OCI-LY3 (cell line): ENCODE data around the gene EVX1.

ENCODE experiments used
- EZH2phosphoT487 ChIP-seq: fragments of 200-600 bp; shearing (Covaris generic); IDR thresholded peaks from 2 replicates; pipeline ENCODE4 v1.6.1; 2018; ENCODE audit warnings: antibody characterized with exemption, mixed run types, low read depth
- TF ChIP-seq, protein P1 (sequence below): fragments of 200-600, 300-600 bp; sonication (generic); IDR thresholded peaks from 2 replicates; pipeline ENCODE4 v1.5.1; 2014; ENCODE audit warnings: antibody characterized with exemption, low read length, low read depth

DNA sequence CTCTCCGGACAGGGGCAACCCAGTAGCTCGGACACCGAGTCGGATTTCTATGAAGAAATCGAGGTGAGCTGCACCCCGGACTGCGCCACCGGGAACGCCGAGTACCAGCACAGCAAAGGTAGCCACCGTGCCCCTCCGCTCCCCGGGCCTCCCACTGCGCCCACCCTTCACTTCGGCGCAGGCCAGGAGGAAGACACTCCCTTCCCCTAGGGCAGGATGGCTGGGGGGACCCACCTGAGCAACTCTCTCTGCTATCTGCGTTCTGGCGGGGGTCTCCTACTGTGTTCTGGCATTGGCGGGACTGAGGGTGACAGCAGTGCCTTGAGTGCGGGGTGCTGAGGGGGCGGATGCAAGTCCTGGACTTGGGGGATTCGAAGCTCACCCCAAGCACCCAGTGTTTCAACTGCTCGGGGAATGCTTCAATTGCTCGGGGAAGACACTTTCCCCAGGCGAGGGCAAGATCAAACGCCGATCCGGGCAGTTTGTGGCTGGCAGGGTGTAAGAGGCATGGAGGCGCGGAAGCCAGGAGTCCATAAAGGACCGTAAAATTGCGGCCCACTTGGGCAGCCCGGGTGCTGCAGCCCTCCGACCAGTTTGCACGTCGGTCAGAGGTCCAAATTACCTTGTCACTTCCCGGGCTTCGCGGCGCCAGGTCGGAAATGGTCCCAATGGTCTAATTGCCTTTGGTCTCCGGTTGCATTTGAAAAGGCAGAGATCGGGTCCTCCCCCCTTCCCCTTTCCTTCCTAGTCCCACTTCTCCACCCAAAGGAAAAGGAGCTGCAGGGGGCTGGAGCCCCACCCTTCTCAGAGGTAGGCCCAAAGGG, 950 bp downstream of the EVX1 start:
- TF ChIP-seq, protein P1, sequence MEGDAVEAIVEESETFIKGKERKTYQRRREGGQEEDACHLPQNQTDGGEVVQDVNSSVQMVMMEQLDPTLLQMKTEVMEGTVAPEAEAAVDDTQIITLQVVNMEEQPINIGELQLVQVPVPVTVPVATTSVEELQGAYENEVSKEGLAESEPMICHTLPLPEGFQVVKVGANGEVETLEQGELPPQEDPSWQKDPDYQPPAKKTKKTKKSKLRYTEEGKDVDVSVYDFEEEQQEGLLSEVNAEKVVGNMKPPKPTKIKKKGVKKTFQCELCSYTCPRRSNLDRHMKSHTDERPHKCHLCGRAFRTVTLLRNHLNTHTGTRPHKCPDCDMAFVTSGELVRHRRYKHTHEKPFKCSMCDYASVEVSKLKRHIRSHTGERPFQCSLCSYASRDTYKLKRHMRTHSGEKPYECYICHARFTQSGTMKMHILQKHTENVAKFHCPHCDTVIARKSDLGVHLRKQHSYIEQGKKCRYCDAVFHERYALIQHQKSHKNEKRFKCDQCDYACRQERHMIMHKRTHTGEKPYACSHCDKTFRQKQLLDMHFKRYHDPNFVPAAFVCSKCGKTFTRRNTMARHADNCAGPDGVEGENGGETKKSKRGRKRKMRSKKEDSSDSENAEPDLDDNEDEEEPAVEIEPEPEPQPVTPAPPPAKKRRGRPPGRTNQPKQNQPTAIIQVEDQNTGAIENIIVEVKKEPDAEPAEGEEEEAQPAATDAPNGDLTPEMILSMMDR: no peak
- TF ChIP-seq EZH2phosphoT487: no peak
